Panc1 (cell line): ENCODE measurements around the gene GAS7. TPM values are rescaled to one million over a fixed set of nuclear protein-coding genes. Genes with fewer than 3 reads are reported as not detected.

Experiments
- ATAC-seq: fragments of 200-7000 bp; cut with Tn5 transposase; 2 replicates; pipeline ENCODE4 v1.9.1; 2020; ENCODE audit warnings: mild to moderate bottlenecking, moderate library complexity
- BruUV-seq: library from RNA; stranded (reverse); fragments of 400-500 nt; replicated peaks from 2 replicates; lab custom pipeline; 2021; lab: Mats Ljungman, UMichigan
- CTCF ChIA-PET: fragments of 300-600 bp; sonication (Branson Sonifier 250); formaldehyde crosslinking; loops from one replicate; lab custom pipeline; 2022; ENCODE audit warnings: antibody characterized with exemption; lab: Charles Lee
- POLR2A ChIA-PET: fragments of 300-600 bp; sonication (Branson Sonifier 250); formaldehyde crosslinking; loops from one replicate; lab custom pipeline; 2022; ENCODE audit warnings: antibody characterized with exemption; lab: Charles Lee
- DNase-seq: peaks from one replicate; pipeline ENCODE4 v3.0.0-alpha.2; 2010; ENCODE audit warnings: low read depth, low spot score
- H3K27ac ChIP-seq: 2 replicates; pipeline ENCODE4 v1.5.1; 2011; ENCODE audit warnings: mild to moderate bottlenecking, low read length, inconsistent platforms
- H3K27me3 ChIP-seq: fragments of 200-500 bp; sonication (Bioruptor generic); 2 replicates; pipeline ENCODE4 v1.6.0; 2014; ENCODE audit warnings: low read length, inconsistent platforms; ENCODE audit not compliant: control insufficient read depth, insufficient read depth
- H3K36me3 ChIP-seq: fragments of 200-500 bp; sonication (Bioruptor generic); 2 replicates; pipeline ENCODE4 v1.5.1; 2014; ENCODE audit warnings: inconsistent platforms, mild to moderate bottlenecking, low read length, moderate library complexity; ENCODE audit not compliant: control insufficient read depth, insufficient read depth
- H3K4me1 ChIP-seq: 2 replicates; pipeline ENCODE4 v1.5.1; 2011; ENCODE audit warnings: inconsistent platforms, mild to moderate bottlenecking, low read length, moderate library complexity; ENCODE audit not compliant: control insufficient read depth, insufficient read depth
- H3K4me3 ChIP-seq, 2 experiments: 2 replicates each; pipeline ENCODE4 v1.5.1; 2011 to 2012; ENCODE audit warnings: low read depth in 2 of 2, low read length in 2 of 2, mild to moderate bottlenecking in 2 of 2, inconsistent platforms in 1 of 2, moderate library complexity in 1 of 2
- H3K9me3 ChIP-seq: fragments of 200-500 bp; sonication (Bioruptor generic); 2 replicates; pipeline ENCODE4 v1.5.1; 2014; ENCODE audit warnings: low read depth, mild to moderate bottlenecking, inconsistent platforms, low read length, moderate library complexity; ENCODE audit not compliant: control insufficient read depth, insufficient read depth
- POLR2AphosphoS5 ChIP-seq: IDR thresholded peaks from 2 replicates; pipeline ENCODE4 v1.6.1; 2012; ENCODE audit warnings: mild to moderate bottlenecking, low read depth, low read length, moderate library complexity
- SIN3A ChIP-seq: IDR thresholded peaks from 2 replicates; pipeline ENCODE4 v1.6.1; 2012; ENCODE audit warnings: low read depth, mild to moderate bottlenecking, low read length, moderate library complexity, borderline replicate concordance; ENCODE audit not compliant: insufficient read depth
- TCF7L2 ChIP-seq: IDR thresholded peaks from 2 replicates; pipeline ENCODE4 v1.6.1; 2011; ENCODE audit warnings: mild to moderate bottlenecking, low read depth, low read length, inconsistent platforms
- in situ Hi-C: cut with HindIII; loops from 2 replicates; pipeline ENCODE4 v1.10.0; 2016; ENCODE audit warnings: low sequenced_read_pairs, low pct_unique_long_range_greater_than_20kb
- intact Hi-C: fragments of 100-400 bp; cut with micrococcal nuclease; formaldehyde crosslinking; loops from one replicate; pipeline ENCODE4 v1.10.0; 2022; ENCODE audit not compliant: unreplicated experiment
- total RNA-seq: library from RNA; stranded (reverse); gene quantifications from one replicate; pipeline ENCODE4 v1.2.1, GENCODE V29; 2021; ENCODE audit not compliant: unreplicated experiment
- TF ChIP-seq, protein P1 (sequence below): fragments of 450-650 bp; IDR thresholded peaks from 2 replicates; pipeline ENCODE4 v1.5.1; 2017; ENCODE audit warnings: mild to moderate bottlenecking
- TF ChIP-seq, protein P2 (sequence below), 2 experiments: IDR thresholded peaks; 2 replicates each; pipeline ENCODE4 v1.6.1; 2011 to 2012; ENCODE audit warnings: low read depth in 2 of 2, control low read depth in 1 of 2, low read length in 1 of 2, mild to moderate bottlenecking in 1 of 2, moderate library complexity in 1 of 2; ENCODE audit not compliant: insufficient read depth in 1 of 2

GAS7 gene
- total RNA-seq, 1 experiment from 2014 or later: 0.05 TPM

DNA sequence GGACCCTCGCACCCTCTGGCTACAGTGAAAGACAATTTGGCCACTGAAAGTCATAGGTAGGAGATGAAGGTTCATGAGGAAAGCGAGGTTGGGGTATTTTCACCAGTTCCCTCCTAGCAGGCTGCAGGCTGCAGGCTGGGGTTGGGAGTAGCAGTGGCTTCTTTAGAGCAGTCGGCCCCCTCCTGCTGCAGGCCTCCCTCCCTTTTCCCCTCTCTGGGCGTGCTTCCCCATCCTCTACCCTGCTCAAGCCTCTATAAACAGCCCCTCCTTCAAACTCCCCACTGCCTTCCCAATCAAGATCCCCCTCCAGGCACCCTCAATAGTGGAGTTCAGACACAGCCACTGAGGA is 41.8 kb downstream of the GAS7 start:
- H3K27ac ChIP-seq: no peak overlapping the region
- H3K4me1 ChIP-seq: no peaks in the 10 kb centered on the region
- ATAC-seq (no peak), DNase-seq (no peak)
- intact Hi-C loops (no loop called here), in situ Hi-C loops (no loop called here)
- TF ChIP-seq, protein P1, sequence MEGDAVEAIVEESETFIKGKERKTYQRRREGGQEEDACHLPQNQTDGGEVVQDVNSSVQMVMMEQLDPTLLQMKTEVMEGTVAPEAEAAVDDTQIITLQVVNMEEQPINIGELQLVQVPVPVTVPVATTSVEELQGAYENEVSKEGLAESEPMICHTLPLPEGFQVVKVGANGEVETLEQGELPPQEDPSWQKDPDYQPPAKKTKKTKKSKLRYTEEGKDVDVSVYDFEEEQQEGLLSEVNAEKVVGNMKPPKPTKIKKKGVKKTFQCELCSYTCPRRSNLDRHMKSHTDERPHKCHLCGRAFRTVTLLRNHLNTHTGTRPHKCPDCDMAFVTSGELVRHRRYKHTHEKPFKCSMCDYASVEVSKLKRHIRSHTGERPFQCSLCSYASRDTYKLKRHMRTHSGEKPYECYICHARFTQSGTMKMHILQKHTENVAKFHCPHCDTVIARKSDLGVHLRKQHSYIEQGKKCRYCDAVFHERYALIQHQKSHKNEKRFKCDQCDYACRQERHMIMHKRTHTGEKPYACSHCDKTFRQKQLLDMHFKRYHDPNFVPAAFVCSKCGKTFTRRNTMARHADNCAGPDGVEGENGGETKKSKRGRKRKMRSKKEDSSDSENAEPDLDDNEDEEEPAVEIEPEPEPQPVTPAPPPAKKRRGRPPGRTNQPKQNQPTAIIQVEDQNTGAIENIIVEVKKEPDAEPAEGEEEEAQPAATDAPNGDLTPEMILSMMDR: no peak
- TF ChIP-seq POLR2AphosphoS5 (no peak), TCF7L2 (no peak)
- ChIA-PET POLR2A (no interaction called here), CTCF (no interaction called here)
- BruUV-seq: no TSS peak
- no peaks in the 10 kb centered on the region for H3K9me3 ChIP-seq
- no peaks in the 10 kb centered on the region for H3K27me3 ChIP-seq
- no peak overlapping the region for H3K4me3 ChIP-seq
- H3K36me3 ChIP-seq: no peaks in the 10 kb centered on the region

DNA sequence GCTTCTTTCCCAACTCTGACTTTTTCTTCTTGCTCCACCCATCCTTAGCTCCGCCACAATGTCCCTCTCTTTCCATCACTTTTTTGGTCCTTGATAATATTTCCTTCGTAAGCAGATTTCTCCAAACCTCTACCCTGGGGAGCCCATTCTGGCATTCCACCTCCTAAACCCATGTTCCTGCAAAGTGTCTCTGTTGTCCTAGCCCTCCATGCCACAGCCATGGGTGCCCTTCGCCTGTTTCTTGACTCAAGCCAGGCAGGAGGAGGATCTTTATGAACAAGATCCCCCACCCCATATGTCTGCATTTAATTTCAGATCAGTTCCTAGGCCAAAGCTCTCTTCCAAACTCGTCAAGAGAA is 42.4 kb downstream of the GAS7 start:
- Histone ChIP-seq H3K4me1 (no peaks in the 10 kb centered on the region), H3K27ac (no peak overlapping the region), H3K9me3 (no peaks in the 10 kb centered on the region), H3K36me3 (no peaks in the 10 kb centered on the region), H3K27me3 (no peaks in the 10 kb centered on the region), H3K4me3 (no peak overlapping the region)
- in situ Hi-C loops: no loop called here
- ATAC-seq (no peak), DNase-seq (no peak)
- TF ChIP-seq SIN3A (no peak), POLR2AphosphoS5 (no peak), TCF7L2 (no peak)
- TF ChIP-seq, protein P2, sequence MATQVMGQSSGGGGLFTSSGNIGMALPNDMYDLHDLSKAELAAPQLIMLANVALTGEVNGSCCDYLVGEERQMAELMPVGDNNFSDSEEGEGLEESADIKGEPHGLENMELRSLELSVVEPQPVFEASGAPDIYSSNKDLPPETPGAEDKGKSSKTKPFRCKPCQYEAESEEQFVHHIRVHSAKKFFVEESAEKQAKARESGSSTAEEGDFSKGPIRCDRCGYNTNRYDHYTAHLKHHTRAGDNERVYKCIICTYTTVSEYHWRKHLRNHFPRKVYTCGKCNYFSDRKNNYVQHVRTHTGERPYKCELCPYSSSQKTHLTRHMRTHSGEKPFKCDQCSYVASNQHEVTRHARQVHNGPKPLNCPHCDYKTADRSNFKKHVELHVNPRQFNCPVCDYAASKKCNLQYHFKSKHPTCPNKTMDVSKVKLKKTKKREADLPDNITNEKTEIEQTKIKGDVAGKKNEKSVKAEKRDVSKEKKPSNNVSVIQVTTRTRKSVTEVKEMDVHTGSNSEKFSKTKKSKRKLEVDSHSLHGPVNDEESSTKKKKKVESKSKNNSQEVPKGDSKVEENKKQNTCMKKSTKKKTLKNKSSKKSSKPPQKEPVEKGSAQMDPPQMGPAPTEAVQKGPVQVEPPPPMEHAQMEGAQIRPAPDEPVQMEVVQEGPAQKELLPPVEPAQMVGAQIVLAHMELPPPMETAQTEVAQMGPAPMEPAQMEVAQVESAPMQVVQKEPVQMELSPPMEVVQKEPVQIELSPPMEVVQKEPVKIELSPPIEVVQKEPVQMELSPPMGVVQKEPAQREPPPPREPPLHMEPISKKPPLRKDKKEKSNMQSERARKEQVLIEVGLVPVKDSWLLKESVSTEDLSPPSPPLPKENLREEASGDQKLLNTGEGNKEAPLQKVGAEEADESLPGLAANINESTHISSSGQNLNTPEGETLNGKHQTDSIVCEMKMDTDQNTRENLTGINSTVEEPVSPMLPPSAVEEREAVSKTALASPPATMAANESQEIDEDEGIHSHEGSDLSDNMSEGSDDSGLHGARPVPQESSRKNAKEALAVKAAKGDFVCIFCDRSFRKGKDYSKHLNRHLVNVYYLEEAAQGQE (IDR thresholded peaks at IDR 0.05; ENCODE audit: insufficient read depth in 1 of 2, low read depth in 2 of 2, low read length in 1 of 2): no peak
- TF ChIP-seq, protein P1: no peak
- intact Hi-C loops: no loop called here
- ChIA-PET POLR2A (no interaction called here), CTCF (interaction anchor here (0.6 kb wide), 1 partner anchor 462 kb away, joined by 6 read pairs; no protein-coding TSS in a partner anchor)
- no TSS peak for BruUV-seq
